DND-41 (cell line): Measurements from ENCODE around the gene ARHGAP22.

Source experiments
- EZH2 ChIP-seq: IDR thresholded peaks from 3 replicates; pipeline ENCODE4 v1.6.1; 2012; ENCODE audit warnings: borderline replicate concordance, low read depth, mild to moderate bottlenecking, moderate library complexity, low read length, inconsistent platforms; ENCODE audit not compliant: severe bottlenecking
- TF ChIP-seq, protein P1 (sequence below): IDR thresholded peaks from 2 replicates; pipeline ENCODE4 v1.5.1; 2012; ENCODE audit warnings: borderline replicate concordance, low read length, moderate library complexity, mild to moderate bottlenecking; ENCODE audit not compliant: poor library complexity, severe bottlenecking; ENCODE audit errors: extremely low read depth

DNA sequence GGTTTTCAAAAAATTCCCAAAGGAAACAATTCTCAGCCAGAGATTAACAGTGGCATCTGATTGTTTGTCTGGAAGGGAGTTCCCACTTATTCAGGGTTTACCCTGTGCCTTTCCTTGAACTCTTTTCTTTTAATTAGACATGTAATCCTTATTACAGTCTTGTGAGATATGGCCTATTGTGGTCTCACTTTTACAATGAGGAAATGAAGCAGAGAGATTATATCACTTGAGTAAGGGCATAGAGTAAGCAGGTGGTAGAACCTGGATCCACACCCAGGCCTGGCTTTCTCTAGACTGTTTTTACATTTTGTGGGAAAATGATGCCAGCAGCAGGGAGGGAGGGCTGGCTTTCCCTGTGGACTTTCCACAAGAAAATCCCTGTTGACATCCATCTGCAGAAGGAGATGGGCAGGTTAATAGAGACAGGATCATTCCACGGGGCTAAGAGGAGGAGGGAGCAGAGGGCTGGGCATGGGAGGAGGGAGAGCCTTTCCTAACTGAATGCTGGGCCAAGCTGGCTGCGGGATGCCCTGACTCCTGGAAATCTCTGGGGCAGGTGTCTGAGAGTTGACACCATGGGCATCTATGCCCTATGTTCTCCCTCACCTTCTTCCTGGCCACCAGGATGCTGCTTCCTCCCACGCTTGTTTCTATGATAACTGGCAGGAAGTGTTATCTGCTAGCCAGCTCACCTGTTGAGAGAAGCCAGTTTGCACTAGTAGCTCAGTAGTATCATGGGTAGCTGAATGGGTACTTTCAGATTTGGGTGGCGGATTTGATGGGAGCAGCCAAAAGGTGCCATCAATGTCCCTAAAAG is 28.7 kb upstream of the ARHGAP22 start:
- TF ChIP-seq, protein P1, sequence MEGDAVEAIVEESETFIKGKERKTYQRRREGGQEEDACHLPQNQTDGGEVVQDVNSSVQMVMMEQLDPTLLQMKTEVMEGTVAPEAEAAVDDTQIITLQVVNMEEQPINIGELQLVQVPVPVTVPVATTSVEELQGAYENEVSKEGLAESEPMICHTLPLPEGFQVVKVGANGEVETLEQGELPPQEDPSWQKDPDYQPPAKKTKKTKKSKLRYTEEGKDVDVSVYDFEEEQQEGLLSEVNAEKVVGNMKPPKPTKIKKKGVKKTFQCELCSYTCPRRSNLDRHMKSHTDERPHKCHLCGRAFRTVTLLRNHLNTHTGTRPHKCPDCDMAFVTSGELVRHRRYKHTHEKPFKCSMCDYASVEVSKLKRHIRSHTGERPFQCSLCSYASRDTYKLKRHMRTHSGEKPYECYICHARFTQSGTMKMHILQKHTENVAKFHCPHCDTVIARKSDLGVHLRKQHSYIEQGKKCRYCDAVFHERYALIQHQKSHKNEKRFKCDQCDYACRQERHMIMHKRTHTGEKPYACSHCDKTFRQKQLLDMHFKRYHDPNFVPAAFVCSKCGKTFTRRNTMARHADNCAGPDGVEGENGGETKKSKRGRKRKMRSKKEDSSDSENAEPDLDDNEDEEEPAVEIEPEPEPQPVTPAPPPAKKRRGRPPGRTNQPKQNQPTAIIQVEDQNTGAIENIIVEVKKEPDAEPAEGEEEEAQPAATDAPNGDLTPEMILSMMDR: no peak
- no peak for TF ChIP-seq EZH2
